AG09309 (cell line): ENCODE measurements around the gene FLT4.
"Not testable (repeated sequence)": the region's sequence is repeated elsewhere in the genome, so short reads cannot be mapped to it uniquely, and the experiment has no call there.

Experiments used
- DNase-seq: peaks from one replicate; pipeline ENCODE4 v3.0.0-alpha.2; 2010; ENCODE audit warnings: low read depth
- H3K4me3 ChIP-seq: 2 replicates; pipeline ENCODE4 v1.5.1; 2011; ENCODE audit warnings: mild to moderate bottlenecking, low read depth, low read length, moderate library complexity; ENCODE audit not compliant: control insufficient read depth
- TF ChIP-seq, protein P1 (sequence below): IDR thresholded peaks from 2 replicates; pipeline ENCODE4 v1.5.1; 2011; ENCODE audit warnings: mild to moderate bottlenecking, low read depth, low read length, inconsistent platforms; ENCODE audit not compliant: insufficient read depth, control insufficient read depth; ENCODE audit errors: missing control alignments

FLT4 gene

DNA sequence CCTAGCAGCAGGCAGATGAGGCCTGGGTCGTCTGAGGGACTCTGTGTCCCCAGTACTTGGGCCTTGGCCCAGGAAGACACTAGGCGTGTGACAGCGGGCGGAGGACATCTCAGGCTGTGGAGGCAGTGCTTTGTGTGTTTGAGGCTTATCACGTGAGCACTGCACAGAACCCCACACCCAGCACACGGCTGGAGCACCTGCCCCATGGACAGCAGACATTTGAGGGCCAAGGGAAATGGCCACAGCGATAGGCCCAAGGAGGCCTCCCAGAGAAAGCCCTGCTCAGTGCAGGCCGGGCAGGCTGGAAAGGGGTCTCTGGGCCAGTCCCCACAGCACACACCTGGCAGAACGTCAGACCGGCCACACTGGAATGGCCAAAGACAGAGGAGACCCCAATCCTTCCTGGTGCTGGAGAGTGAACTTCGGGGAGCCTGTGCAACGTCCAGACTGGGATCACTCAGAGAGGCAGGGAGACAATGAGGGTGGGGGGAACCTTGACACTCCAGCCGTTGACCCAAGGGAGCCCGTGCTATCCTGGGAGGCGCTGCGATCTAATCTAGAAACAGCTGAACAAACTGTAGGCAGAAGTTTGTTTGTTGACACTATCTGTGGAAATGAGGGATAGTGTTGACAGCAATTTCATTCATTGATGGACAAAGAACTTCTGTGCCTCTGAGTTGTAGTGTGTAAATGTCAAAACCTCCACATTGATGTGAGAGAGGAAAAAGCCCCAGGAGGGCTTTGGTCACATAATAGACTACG lies 19.6 kb upstream of the FLT4 start:
- H3K4me3 ChIP-seq: no peak overlapping the region
- no peak for DNase-seq
- TF ChIP-seq, protein P1, sequence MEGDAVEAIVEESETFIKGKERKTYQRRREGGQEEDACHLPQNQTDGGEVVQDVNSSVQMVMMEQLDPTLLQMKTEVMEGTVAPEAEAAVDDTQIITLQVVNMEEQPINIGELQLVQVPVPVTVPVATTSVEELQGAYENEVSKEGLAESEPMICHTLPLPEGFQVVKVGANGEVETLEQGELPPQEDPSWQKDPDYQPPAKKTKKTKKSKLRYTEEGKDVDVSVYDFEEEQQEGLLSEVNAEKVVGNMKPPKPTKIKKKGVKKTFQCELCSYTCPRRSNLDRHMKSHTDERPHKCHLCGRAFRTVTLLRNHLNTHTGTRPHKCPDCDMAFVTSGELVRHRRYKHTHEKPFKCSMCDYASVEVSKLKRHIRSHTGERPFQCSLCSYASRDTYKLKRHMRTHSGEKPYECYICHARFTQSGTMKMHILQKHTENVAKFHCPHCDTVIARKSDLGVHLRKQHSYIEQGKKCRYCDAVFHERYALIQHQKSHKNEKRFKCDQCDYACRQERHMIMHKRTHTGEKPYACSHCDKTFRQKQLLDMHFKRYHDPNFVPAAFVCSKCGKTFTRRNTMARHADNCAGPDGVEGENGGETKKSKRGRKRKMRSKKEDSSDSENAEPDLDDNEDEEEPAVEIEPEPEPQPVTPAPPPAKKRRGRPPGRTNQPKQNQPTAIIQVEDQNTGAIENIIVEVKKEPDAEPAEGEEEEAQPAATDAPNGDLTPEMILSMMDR: no peak

DNA sequence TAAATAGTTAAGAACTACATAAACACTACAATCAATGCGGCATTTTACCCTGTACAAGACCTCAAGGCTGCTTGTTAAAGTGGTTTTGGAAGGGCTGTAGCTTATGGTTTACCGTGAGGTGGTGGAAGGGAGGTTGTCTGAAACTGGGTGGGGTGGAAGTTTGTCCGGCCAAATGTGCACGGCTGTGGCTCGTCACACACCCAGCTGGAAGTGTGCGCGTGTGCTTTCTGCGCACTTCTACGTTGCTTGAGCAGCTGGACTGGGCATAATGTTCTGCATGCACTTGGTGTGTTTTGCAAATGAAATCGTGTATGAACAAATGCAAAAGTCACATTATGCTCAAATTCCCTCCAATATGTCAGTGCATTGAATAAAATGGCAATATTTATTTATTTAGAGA lies 17.4 kb upstream of the FLT4 start:
- no peak overlapping the region for H3K4me3 ChIP-seq
- TF ChIP-seq, protein P1: no peak
- DNase-seq: no peak

DNA sequence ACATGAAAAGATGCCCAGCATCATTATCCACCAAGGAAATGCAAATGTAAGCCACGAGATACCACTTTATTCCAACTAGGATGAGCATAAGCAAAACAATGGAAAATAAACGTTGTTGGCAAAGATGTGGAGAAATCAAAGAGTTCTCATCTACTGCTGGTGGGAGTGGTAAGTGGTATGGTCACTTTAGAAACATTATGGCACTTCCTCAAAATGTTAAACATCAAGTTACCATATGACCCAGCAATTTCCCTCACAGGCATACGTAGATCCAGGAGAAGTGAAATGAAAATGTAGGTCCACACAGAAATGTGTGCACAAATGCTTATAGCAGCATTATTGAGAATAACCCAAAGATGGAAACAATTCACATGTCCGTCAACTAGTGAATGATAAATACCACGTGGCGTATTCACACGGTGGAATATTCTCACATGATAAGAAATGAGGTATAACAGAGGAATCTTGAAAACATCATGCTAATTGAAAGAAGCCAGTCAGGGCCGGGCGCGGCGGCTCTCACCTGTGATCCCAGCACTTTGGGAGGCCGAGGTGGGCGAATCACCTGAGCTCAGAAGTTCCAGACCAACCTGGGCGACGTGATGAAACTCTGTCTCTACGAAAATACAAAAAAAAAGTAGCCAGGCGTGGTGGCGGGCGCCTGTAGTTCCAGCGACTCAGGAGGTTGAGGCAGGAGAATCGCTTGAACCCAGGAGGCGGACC lies 16.4 kb upstream of the FLT4 start:
- TF ChIP-seq, protein P1: no peak
- no peak for DNase-seq
- H3K4me3 ChIP-seq: no peak overlapping the region

DNA sequence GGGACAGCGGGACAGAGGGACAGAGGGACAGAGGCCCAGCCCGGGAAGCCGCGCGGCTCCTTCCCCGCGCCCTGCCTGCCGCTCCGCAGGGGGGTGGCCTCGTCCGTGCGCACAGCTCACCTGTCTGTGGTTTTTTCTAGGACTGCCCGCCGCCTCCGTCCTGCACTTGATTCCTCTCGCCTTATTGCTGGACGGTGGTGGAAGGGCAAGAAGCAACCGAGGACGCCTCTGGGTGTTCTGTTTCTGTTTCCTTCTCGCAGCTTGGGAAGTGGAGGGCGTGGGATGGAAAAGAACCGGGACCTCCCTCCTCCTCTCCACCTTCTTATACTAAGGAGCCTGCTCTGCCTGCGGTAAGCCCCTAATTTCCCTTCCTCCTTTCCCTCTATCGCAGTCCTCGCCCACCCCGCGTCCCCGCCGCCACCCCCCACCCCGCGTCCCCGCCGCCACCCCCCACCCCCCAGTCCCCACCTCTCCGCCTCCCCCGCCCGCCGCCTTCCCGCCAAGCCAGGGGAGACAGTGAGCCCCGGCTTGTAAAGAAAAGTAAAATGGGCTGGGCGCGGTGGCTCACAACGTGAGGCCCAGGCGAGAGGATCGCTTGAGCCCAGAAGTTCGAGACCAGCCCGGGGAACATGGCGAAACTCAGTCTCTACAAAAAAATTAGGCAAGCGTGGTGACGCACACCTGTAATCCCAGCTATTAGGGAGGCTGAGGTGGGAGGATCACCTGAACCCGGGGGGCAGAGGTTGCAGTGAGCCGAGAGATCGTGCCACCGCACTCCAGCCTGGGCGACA lies 9.6 kb upstream of the FLT4 start:
- TF ChIP-seq, protein P1: no peak
- no peak overlapping the region for H3K4me3 ChIP-seq
- DNase-seq: no peak

DNA sequence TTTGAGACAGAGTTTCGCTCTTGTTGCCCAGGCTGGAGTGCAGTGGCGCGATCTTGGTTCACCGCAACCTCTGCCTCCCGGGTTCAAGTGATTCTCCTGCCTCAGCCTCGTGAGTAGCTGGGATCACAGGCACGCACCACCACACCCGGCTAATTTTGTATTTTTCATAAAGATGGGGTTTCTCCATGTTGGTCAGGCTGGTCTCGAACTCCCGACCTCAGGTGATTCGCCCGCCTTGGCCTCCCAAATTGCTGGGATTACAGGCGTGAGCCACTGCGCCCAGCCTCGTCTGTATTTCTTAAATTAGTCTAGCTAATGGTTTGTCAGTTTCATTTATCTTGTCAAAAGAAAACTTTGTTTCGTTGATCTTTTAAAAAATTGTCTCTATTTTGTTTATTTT lies 5.8 kb upstream of the FLT4 start:
- not testable (repeated sequence) for H3K4me3 ChIP-seq, DNase-seq

DNA sequence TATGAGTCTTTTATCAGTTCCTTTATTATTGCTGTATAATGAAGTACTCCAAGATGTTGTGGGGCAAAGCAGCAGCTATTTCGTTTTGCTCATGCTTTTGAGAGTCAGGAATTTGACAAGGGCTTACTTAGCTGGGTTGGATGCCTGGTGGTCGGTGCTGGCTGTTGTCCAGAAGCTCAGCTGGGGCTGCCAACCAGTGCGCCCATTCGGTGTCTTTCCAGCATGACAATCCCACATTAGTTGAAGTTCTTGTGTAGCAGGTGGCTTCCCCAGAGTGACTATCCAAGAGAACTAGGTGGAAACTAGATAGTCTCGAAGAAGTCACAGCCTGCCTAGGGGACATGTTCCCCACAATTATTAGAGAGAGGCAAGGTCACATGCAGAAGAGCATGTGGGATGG lies 3.4 kb upstream of the FLT4 start:
- no peak overlapping the region for H3K4me3 ChIP-seq
- TF ChIP-seq, protein P1: no peak
- DNase-seq: no peak

DNA sequence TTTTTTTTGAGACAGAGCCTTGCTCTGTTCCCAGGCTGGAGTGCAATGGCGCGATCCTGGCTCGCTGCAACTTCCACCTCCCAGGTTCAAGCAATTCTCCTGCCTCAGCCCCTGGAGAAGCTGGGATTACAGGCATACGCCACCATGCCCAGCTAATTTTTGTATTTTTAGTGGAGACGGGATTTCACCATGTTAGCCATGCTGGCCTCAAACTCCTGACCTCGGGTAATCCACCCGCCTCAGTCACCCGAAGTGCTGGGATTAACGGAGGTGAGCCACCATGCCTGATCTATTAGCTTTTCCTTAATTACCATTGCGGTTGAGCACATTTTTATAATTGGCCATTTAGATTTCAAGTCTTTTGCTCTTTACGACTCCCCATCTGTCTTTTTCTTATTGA lies 2.9 kb upstream of the FLT4 start:
- TF ChIP-seq, protein P1: no peak
- no peak for DNase-seq
- H3K4me3 ChIP-seq: no peak overlapping the region
